ENCODE results near the gene WDR4. TPM values are rescaled to one million over a fixed set of nuclear protein-coding genes. Genes with fewer than 3 reads are reported as not detected.

Gene WDR4
- total and polyA plus RNA-seq, 2 experiments from 2014 or later, result 22.5 to 50.2 TPM

- TF ChIP-seq ZNF462 (CRISPR knock-in tag; IDR thresholded peaks at IDR 0.05), result no peak
- TF ChIP-seq CTCF (conservative IDR thresholded peaks at IDR 0.05; ENCODE audit: low read depth in 2 of 2), result no peak
Observed at GRCh38 chr21:42819861-42820615, 59.3 kb downstream of the WDR4 start (continued).

GRCh38 chr21:42818328-42818749 lies 61.0 kb downstream of the WDR4 start:
- no peaks in the 10 kb centered on the region for H3K4me1 ChIP-seq (ENCODE audit: insufficient read depth)
- Mint-ChIP-seq H3K36me3 (ENCODE audit: low read depth) (peaks cover 24% of the 10 kb centered on the region), H3K27me3 (ENCODE audit: insufficient read depth, low read depth, poor library complexity) (peaks cover 4% of the 10 kb centered on the region), H3K27ac (no peak overlapping the region), H3K9me3 (peaks cover 43% of the 10 kb centered on the region), H3K4me1 (no peaks in the 10 kb centered on the region; the same call in 2 of the 3 replicates), H3K4me3 (no peak overlapping the region)
- no peaks in the 10 kb centered on the region for H4K20me1 ChIP-seq (replicated peaks; ENCODE audit: insufficient read depth)
- H3K4me2 ChIP-seq, result no peak overlapping the region
- H3K27me3 ChIP-seq (ENCODE audit: insufficient read depth), result peaks cover 6% of the 10 kb centered on the region; the same call in 1 of the 2 replicates
- H3K9me2 ChIP-seq (ENCODE audit: insufficient read depth), result no peaks in the 10 kb centered on the region
- no peak overlapping the region for H3K4me3 ChIP-seq
- peak; percentile 78 for DNase-seq (ENCODE audit: low spot score)
- no peak overlapping the region for H2AFZ ChIP-seq
- no peak for TF ChIP-seq ETS1 (IDR thresholded peaks at IDR 0.05)
- peak; percentile 94 to 99 for TF ChIP-seq CTCF (conservative IDR thresholded peaks at IDR 0.05; ENCODE audit: low read depth in 2 of 2)
- no peaks in the 10 kb centered on the region for H3K79me2 ChIP-seq (replicated peaks; ENCODE audit: insufficient read depth)
- ATAC-seq, result peak; percentile 95
- no peaks in the 10 kb centered on the region for H3F3A ChIP-seq (replicated peaks; ENCODE audit: low read depth)
- H3K27ac ChIP-seq (ENCODE audit: low read depth), result no peak overlapping the region
- H3K36me3 ChIP-seq (ENCODE audit: insufficient read depth), result peaks cover 24% of the 10 kb centered on the region

Data from GM23338 (cell line).